ENCODE data around the gene ITGB5.

The ITGB5 gene

DNA sequence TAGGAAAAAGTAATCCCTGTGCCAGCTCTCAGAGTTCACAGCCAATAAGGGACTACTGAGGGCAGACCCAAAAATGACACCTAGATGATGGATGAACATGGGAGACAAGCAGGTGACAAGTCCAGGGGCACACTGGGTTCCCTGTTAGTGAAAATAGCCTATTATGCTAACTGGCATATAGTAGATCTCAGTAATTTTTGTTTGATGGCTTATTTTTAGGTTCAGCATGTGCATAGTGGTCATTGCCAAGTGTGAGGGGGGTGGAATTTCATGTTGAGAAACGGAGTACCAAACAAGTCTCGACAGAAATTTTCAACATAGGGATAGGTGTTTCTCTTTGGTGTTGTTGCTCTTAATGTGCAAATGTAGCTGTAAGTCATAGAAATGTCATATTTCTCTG, 6.4 kb upstream of the ITGB5 start:
- no peak for DNase-seq

DNA sequence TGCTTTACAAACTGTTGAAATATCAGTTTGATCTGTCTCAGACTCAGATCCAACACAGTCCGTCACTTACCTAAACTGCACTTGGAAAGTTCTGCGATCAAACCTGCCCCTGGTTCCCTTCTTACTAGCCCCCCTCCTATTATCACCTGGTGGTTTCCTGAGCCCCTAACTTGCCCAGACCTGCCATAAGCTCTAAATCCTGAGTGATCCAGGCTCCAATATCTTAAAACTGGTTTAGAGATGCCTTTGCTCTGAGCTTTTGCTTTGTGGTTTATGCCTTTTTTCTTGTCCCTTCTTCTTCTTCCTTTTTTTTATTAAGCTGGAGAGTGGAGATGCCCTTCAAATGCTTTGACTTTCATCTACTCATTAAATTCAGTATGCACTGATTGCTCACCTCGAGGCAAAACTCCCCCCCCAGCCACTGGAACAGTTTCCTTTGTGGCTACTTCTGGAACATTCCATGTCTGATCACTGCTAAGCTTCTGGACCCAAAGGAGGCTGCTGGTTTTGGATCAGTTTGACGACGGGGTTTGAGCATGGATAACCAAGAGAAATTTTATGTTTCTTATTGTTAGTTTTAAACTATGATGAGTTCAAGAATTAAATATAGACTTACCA, 3.5 kb upstream of the ITGB5 start:
- no peak for DNase-seq

DNA sequence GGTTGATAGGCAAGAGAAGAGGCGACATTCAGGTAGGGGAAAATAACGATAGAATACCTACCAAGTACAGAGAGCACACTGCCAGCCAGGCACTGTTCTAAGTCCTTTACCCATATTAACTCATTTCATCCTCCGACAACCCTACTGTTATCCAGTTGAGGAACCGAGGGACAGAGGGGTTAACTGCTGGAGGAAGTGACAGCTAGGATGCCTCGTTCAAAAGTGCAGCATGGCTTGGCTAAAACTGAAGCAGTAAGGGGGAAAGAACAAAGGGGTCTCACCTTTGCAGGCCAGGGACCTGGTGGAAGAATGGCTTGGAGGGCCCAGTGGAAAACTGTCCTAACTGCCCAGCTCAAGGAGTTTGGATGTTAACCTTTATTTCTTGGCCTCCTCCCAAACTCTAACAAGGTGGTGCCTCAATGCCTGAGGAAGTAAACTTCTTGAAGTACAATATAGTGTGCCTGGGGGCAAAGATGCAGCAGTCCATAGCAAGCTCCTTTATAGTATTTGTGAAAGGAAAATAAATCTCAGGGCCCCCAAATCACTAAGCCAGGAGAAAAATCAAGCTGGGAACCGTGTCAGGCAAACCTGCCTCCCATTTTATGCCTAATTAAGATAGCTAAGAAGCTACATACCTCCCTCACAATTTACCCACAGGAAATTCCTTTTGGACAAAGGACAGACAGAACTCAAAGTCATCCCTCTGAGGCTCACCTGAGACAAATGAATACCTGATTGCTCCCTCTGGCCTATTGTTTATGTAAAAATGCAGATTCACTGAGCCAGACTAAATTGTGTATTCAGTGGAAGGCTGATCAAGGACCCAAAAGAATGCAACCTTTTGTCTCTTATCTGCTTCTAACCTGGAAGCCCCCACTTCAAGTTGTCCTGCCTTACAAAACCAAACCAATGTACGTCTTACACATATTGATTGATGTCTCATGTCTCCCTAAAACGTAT, 1.6 kb upstream of the ITGB5 start:
- DNase-seq, result no peak

DNA sequence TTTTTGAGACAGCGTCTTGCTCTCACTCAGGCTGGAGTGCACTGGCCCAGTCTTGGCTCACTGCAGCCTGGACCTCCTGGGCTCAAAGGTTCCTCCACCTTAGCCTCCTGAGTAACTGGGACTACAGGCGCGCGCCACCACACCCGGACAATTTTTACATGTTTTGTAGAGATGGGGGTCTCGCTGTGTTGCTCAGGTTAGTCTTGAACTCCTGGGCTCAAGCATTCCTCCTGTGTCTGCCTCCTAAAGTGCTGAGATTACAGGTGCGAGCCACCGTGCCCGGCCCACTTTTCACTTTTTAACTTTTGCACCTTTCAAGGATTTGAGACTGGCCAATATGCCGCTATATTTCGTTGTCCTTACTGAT, 750 bp upstream of the ITGB5 start:
- no peak for DNase-seq

DNA sequence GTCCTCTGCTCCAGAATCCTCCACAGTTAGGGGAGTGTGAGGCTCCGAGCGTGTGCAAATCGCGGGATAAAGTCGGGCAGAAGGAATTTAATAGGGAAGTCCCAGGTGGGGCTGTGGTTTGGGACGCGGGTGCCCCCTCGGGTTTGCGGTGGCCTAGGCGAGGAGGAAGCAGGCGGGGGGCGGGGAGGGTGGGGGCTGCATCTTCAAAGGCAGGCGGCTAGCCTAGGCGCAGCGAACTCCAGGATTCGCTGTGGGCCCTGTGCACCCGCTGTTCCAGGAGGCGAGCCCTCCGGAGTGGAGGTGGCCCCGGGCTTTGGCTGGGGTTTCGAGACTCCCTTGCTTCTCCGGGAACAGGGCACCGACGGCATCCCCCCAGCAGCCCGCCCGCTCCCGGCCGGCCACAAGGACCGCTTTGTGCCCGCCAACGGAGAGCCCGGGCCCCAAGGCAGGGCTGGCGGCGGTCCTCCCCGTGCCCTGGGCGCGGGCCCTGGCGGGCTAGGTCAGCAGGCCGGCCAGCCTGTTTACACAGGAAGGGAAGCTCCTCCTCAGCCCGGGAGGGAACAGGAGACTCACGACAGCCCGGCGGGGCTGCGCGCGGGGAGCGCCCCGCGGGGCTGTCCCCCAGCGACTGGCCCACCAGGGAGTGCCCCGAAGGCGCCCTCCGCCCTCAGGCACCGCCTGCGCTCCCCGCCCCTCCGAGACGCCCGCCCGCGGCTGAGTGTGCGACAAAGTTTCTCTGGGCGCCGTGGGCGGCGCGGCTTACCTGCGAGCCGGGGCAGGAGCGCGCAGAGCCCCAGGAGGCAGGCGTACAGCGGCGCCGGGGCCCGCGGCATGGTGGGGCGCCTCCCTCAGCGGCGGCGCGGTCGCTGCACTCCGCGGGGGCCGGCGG, 753 bp downstream of the ITGB5 start:
- DNase-seq, result no peak

DNA sequence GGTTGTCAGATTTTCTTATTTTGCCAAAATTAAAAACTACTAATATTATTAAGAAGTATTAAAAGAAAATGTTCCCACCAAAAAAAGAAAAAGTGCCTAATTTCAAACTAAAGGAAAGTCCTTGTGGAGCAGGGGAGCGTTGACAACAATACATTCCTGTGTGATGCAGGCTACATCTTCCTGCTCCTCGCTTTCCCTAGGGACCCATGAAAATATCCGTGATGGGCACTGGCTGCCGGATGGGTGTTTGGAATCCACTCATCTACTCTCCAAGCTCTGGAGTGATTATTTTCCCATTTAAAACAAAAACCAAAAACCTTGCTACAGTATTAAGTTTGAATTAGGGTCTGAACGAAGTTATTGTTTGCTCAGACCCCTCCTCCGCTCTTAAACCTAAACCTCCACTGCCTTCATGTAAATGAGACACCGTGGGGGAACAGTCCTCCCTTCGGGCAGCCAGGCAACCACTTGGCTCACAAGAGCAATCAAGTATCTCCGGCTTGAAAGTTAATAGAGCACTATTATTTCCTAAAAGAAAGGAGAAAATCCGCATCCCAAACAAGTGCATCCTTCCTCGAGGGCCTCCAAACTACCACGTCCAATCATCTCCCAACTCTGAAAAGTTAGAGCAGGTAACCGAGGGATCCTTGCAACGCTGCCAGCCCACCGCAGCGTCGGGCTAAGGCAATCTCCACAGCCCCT, 1.5 kb downstream of the ITGB5 start:
- DNase-seq, result no peak

DNA sequence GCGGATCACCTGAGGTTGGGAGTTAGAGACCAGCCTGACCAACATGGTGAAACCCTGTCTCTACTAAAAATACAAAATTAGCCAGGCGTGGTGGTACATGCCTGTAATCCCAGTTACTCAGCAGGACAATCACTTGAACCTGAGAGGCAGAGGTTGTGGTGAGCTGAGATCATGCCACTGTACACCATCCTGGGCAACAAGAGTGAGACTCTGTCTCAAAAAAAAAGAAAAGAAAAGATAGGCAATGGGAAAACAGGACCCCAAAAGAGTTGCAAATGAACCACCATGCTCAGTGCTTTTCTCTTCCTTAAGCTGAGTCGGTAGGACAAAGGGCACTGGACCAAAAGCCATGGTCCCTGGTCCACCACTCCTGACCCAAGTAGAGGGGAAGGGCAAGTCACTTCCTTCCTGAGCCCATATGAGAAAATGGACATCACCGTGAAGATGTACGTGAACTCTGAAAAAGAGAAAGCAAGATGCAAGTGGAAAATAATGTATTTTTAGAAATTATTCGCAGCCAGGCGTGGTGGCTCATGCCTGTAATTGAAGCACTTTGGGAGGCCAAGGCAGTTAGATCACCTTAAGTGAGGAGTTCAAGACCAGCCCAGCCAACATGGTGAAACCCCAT, 2.6 kb downstream of the ITGB5 start:
- DNase-seq, result no peak

DNA sequence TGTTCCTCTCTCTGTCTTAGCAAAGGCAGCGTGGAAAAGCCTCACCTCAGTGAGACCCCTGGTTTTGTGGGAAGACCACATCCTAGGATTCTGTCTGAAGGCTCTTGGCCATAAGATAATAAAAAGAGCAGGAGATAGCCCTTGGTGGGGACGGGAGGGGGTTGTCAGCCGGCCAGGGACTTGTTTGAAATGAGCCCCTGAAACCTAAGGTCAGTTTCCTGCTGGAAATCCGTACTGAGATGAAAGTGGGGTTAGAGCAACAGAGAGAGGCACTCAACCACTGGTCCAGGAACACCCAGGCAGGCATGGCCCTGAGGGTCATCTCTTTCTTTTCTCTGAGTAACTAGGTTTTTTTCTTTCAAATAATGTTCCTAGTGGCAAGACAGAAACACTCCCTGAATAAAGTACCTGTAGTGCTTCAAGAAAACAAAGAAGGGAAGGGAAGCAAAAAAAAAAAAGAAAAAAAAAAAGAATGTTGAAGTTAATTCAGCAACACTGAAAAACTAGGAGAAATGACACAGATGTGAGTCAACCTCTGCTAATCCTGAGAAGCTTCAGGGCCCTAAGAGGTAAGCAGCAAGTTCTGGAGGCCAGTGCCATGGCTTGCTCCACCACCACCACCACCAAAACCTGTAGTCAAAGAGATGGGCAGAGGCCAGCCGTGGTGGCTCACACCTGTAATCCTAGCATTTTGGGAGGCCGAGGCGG, 3.2 kb downstream of the ITGB5 start:
- no peak for DNase-seq

DNA sequence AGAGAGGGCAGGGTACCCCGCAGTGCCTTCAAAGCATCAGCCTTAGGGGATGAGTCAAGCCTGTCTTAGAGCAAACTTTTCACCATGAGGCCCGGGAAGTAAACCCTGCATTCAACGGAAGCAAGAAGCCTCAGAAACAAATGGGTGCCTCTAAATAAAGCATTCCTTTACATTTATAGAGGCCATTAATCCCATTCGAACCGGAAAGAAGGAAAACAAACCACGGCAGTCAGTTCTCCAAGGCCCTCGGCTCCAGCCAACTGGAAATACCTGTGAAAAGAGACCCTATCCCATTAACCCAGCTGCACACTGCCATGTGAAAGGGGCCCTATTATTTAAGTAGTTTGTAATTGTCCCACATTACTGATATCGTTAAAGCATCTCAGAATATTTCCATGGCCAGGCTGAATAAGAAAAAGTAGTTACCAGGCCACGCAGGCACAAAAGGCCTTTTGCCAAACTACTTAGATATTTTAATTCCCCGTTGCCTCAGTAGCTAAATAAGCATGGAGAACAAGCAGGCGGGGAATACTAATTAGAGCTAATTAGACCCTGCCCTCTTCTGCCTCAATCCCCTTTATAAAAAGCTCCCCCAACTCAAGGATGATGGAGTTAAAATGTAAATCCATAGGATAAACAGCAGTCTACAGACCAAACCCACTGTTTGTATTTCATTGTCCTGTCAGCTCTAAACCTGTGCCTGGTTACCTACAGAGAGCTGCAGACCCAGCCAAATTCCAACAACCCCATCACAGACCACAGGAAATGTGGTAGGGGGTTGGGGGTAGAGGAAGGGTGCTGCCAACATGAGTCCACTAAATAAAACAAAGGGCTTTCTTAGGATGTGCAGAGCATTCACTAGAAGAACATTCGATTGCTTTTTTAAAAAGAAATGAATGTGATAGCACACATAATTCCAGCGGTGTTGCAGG, 4.1 kb downstream of the ITGB5 start:
- no peak for DNase-seq

DNA sequence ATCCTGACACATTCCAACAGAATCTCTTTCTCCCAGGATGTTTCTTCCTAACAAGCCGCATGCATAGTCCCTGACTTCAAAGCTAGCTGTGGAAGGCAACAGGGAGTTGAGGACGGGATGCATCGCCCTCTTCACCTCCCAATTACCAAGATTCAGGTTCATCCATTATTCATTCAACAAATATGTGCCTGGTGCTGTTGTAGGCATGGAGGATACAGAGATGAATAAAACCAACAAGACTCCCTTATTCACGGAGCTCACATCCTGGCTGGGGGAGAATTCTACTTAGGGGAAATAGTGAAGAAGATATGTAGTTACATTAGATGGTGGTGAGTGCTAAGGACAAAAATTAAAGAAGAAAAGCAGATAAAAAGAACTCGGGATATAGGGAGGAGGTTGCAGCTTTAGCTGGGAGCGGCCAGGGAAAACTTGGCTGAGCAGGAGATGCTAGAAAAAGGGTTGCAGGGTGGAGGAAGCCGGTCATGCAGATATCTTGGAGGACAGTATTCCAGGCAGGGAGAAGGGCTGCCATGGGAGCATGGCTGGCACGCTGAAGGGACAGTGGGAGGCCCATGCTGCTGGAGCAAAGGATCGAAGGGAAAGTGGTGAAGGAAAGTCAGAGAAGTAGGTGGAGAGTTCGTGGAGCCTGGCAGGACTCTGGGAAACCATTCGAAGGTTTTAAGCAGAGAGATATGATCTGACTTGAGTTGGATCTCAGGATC, 5.0 kb downstream of the ITGB5 start:
- DNase-seq, result no peak

DNA sequence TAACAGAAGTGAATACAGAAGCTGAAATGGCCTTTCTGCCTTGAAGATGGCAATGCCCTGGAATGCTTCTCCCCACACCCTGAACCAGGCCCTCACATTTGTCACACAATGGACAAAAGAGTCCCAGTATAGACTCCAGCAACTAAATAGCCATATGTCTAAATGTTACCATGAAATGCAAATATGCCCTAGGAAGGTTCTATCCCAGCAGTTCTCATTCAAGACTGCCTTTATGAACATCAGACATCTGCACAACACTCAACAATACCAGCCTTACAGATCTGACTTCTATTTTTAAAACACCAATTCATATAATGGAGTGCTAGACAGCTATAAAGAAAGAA, 7.9 kb downstream of the ITGB5 start:
- no peak for DNase-seq

DNA sequence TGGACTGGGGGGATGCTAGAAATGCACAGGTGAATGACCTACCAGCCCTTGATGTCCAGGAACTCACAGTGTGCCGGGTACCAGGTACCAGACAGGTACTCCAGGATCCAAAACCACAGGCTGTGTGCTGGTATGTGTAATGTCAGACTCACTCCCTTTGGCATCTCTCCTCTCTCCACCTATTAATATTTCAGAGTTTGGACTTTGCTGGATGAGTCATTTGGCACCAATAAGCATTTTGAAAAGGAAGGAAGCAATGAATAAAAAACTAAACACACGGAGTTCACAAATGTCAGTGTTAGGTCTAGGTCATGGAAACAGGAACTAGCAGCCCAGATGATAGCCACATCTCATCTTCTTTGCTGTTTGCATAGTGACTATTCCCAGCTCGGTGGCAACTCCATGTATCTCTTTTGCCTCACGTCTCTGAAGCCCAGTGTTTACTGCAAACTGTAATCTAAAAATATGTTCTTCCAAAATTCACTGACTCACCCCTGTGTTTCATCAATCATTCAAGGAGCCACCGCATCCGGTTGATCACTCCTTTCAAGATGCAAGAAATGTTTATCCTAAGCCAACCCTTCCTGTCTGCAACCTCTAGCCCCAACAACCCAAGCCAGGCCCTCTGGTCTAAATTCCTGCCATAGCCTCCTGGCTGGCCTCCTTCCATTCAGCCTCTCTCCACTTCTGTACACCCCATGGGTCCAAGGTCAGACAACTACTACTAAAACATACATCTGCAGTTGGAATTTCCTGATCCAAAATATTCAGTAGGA, 8.4 kb downstream of the ITGB5 start:
- DNase-seq, result no peak

DNA sequence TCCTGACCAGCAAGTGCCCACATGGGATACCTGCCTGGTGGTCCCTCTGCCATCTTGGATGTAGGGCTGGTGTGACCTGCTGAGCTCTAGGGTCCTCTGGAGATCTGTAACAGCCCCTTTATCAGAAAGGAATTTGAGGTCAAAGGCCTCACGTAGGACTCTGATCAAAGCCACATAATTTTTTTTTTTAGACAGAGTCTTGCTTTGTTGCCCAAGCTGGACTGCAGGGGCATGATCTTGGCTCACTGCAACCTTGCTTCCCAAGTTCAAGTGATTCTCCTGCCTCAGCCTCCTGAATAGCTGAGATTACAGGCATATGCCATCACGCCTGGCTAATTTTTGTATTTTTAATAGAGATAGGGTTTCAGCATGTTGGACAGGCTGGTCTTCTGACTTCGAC, 9.5 kb downstream of the ITGB5 start:
- no peak for DNase-seq

DNA sequence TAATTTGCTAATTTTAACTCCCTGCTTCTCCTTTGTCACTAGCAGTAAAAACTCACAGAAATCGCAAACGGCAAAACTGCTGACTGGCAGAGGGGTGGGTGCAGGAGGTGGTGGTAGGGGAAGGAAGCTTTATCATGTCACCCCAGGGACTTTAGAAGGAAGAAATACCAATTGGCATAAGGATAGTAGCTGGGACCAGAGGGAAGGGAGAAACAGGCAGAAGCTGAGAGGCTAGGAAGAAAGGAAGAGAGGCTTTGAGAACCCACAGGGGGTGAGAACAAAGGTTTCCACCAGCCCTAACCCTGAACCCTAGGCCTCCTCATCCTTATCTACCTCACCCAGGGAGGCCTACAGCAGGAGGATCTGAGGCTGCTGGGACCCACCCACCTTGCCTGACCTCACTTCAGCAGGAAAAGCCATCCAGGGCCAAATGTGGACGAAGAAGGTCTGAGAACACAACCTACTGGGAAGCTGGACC, 10.7 kb downstream of the ITGB5 start:
- no peak for DNase-seq

DNA sequence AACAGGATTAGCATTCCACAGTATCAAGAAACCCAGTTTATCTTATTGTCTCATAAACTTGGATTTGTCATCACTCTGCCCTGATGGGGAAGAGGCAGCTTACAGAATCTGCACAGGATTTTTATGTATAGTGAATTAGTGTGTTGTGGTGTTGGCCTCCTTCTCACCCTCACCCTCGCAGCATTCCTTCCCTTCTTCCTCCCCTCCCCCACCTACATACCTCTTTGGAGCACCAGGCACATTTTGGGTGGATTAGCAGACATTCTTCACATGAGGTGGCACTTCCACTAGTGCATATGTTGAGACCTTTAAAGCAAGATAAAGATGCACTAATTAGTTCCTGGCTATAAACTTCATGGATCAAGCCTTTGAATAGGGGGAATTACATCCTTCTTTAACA, 13.9 kb downstream of the ITGB5 start:
- no peak for DNase-seq

DNA sequence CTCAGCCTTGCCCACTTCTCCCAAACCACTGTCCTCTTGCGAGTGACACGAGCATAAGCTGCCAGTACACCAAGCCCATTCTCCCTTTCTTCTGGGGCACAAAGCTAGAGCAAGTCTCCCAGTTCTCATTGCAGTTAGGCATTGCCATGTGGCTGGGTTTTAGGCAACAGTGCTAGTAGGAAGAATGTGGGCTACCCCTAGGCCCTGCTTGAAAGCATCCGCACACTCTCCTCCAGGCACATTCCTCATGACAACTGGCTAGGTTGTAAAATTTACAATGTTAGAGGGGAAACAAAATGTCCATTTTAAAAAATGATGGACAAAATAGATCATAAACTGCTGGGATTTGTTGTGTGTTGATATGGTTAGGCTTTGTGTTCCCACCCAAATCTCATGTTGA, 19.7 kb downstream of the ITGB5 start:
- no peak for DNase-seq

DNA sequence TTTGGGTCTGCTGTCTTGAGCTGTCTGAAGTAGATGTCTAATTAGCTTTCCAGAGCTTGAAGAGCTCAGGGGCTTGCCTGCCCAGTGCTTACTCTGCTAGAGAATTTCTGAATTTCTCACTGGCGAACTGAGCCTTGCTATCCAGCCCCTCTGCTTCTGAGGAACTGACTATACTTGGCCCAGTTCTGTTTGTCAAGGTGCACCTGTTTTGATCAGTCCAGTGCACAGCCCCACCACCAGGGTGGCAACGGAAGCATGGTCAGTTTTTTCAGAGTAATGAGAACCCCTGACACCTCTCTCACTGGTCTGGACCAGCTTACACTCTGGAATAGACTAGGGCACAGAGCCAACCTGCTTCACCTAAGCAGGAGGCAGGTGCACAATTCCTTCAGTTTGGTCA, 25.2 kb downstream of the ITGB5 start:
- DNase-seq, result no peak

DNA sequence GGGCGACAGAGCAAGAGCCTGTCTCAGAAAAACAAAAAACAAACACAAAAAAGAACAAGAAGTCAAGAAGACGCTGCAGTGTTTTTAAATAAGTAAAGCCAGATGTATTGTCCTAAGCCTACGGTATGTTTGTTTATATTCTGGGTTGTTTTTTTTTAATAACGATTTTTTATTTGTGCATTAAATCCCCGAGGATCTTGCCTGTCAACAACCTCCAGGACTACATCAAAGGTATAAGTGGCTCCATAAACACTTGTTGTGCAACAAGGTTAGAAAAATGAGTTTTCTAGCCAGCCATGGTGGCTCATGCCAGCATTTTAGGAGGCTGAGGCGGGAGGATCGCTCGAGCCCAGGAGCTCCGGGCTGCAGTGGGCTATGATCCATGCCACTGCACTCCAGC, 26.1 kb downstream of the ITGB5 start:
- no peak for DNase-seq

DNA sequence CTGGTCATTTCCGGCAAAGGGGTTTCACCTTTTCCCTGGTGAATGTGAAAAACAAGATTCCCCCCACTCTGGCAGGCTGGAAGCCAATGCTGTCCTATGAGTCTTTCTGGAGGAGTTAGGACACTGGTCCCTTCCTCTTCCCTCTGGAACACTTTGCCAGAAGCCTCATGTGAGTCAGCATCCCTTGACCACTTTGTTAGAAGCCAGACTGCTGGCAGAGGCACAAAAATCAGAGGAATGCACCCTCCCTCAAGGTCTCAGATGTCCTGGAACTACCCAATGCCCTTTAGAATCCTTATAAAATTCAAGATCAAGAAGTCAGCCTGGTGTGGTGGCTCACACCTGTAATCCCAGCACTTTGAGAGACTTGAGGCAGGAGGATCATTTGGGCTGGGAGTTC, 26.6 kb downstream of the ITGB5 start:
- no peak for DNase-seq

All from effector CD8-positive, alpha-beta T cell (primary cell).